NAMALWA (cell line): ENCODE results near the gene OXTR.
"Not testable (repeated sequence)": the region's sequence is repeated elsewhere in the genome, so short reads cannot be mapped to it uniquely, and the experiment has no call there.

Experiments
- DNase-seq: peaks from one replicate; pipeline ENCODE4 v3.0.0-alpha.2; 2015; ENCODE audit warnings: low spot score

OXTR gene

DNA sequence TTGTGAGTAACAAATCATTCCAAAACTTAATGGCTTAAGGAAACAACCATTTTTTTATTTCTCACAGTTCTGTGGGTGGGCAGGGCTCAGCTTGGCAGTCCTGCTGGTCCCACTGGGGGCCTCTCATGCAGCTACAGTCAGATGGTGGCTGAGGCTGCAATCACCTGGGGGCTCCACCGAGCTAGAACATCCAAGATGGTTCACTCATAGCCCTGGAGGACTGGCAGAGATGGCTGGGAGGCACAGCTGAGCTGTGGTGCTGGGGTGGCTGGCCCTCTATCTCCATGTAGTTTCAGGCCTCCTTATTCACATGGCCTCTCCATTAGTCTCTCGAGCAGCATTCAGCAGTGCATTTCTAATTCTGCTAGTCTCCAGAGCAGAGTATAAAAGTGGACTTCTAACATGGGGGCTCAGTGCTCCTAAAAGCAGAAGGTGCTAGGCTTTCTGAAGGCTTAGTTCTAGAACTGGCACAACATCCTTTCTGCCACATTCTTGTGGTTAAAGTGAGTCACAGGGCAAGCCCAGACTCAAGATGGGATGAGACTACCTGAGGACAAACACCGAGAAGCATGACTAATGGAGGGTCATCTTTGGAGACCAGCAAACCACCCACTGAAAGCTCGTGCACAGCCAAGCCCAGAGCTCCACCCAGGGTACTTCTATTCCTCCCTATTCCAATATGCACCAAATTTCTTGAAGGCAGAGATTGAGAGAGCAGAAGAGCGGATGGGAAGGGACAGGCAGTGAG, 29.5 kb downstream of the OXTR start:
- no peak for DNase-seq

GRCh38 chr3:8738639-8739038, 30.8 kb downstream of the OXTR start:
- DNase-seq, result no peak

- no peak for DNase-seq
These were observed 31.6 kb downstream of the OXTR start for GRCh38 chr3:8737823-8738222.

GRCh38 chr3:8737301-8737700, 32.1 kb downstream of the OXTR start:
- no peak for DNase-seq

DNA sequence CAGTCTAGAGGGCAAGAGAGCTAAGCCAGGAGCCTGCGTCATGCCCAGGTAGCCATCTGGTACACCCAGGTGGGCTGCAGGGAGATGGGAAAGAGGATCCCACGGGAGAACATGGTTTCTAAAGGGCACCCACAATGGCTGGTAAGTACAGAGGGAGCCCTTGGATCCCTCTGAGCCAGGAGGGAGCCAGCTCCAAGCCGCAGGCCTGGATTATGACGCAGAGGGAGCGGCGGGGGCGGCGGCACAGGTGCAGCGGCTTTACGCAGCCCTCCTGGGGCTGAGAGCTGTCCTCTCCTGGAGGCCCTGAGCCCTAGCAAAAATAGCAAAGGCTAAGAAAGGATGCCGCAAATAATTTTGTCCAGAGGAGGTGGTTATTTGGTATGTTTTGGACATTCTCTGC, 33.0 kb downstream of the OXTR start:
- no peak for DNase-seq

GRCh38 chr3:8734908-8735307, 34.5 kb downstream of the OXTR start:
- DNase-seq, result no peak

DNA sequence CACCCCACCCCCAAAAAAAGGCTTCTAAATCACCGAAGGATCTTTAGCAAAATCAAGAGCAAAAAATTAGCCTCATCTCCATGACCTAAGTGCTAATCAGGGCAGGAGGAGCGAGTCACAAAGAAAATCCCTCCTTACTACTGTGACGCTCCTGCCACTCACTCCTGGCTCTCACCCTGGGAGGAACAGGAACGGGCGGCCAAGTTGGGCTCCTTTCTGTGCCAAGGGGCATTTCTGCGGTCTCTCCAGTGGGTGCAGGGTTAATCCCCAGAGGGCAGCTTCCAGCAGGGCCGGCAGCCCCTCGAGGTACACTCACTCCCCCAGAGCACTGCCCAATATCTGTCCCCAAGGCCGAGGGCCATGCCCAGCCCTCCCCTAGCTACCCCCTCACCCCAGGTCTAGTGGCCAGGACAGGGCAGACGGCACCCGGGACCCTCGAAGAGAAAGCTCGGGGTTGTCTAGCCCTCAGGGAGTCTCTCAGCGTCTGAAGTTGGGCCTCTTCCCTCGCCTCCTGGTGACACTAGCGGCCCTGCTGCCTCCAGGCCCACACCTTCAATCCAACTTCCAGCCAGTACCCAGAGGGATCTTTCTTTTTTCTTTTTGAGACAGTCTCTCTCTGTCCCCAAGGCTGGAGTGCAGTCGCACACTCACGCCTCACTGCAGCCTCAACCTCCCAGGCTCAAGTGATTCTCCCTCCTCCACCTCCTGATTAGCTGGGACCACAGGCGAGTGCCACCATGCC, 35.1 kb downstream of the OXTR start:
- DNase-seq, result no peak

GRCh38 chr3:8733332-8734094, 35.9 kb downstream of the OXTR start, which contains the start of gene CAV3:
Gene CAV3, plus strand, starts transcription at chr3:8733802. Its CDS starts 75 bp downstream, at chr3:8733877.
- no peak for DNase-seq

- no peak for DNase-seq
These were observed 37.0 kb downstream of the OXTR start for GRCh38 chr3:8732413-8732812.

DNA sequence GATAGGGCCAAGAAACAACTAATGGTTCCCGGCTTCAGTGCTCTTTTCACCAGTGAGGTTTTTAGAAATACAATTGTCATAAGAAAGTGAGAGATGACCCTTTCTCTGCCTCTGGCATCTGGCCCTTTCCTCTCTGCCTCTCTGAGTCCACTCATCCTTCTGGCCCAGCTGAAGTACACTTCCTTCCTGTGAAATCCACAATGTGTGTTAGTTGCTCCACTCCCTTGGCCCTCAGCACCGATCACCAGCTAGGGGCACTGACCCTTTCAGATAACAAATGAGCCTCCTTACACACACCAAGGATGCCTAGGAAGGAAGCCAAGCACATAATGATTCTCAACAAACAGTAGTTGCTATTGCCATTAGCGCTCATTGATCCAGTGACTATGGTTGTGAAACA, 38.8 kb downstream of the OXTR start:
- DNase-seq, result no peak

DNA sequence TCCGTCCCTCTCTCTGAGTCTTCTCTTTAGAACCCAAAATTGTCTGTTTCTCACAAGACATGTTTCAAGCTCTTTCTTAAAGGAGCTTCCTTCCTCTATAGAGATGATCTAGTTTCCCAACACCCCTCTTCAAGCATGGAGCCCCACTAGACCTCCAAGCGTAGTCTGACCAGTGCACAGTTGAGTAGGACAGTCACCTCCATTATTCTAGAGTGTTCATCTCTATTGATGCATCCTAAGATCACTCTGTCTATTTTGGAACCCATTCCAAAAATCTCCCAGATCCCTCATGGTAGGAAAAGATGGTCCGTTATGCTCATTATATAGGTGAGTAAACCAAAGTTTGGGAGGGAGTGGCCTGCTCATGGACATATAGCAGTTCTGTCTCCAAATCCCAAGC, 39.9 kb downstream of the OXTR start:
- DNase-seq, result no peak

DNA sequence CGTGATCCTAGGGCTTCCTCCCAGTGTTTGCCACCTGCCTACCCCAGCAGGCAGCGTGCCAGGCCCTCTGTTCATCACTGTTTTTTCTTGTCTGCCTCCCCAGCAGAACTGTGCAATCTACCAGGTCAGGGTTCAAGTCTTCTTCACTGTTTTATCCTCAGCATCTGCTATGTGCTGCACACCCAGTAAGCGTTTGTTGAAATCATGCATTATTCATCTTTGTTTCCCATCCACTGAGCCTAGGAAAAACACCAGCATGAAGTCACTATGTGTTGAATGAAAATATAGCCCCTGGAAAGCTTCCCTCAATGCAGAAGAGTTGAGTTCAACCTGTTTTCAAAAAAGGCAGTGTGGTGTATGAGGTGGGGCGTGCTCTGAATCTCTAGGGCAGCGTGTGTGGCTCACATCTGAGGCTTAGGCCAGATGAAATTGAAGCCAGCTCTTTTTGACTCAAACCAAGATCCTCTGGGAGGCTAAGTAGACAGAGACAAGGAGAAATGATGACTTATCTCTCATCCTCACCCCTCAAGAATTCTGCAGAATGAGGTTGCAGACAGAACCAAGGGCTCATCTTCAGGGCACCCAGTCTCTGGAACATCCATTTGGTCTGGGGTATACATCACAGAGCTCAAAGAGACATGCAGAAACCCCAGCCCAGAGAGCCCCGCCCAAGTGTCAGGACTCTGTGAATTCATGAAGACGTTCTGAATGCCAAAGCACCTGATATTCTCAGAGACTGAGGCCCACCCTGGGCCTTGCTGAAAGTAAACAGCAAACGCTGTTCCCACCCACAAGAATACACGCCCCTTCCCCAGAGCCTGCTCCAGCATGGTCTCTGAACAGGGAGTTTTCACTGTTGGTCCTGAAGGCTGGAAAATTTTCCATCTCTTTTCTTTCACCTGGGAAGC, 41.6 kb downstream of the OXTR start:
- DNase-seq, result no peak

- DNase-seq, result no peak
These were observed 45.2 kb downstream of the OXTR start for GRCh38 chr3:8724108-8724752.

- DNase-seq, result no peak
These were observed 45.8 kb downstream of the OXTR start for GRCh38 chr3:8723612-8724011.

DNA sequence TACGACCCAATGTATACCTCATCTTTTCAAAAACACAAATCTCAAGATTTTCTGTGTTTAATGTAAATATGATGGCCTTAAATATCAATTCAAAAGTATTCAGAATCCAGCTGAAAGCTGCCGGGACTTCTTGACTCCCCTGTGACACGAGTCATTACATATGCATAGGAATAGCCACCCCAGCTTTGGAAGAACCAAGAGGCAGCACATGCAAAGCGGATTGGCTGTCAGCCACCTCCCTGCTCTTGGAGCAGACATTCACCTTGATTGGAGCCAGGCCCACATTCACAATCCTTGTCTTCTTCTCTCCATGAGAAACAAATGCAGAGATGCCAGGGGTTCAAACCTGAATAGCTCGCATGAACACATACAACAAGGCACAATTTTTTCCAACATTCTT, 46.6 kb downstream of the OXTR start:
- DNase-seq, result no peak

- not testable (repeated sequence) for DNase-seq
These were observed 53.7 kb downstream of the OXTR start for GRCh38 chr3:8715757-8716156.

DNA sequence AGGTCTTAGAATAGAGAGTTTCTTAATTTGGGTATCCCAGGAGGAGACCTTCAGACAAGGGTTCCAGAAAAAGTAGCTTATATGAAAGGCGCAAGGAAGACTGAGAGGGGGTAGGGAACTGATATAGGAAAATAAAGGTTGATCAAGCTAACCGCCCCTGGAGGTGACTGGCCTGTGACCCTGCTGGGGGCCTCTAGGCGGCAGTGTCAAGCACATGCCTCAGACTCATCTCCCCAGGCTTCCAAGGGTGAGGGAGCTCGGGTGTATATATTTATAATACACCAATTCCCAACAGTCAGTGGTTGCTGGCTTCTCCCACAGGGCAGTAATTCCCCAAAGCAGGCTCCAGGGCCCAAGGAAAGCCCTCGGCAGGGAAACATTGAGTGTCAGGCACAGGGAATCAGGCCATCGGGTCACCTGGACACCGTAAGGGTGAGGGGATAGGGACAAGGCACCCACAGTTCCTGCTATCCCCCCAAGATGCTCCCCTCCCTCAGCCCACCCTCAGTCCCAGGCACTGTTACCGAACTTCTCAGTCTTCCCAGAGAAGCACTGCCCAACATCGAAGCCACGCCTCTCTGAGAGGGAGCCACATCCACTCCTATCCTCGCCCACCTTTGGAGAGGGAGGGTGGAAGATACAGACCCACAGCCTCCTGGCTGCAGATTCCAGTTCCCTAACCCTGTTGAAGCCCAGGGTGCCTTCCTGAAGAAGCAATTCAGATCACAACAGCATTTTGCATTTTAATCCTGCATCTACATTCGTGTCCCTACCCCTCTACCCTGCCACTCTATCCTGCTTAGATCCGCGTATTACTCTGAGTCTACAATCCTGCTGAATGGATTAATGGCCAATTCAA, 55.3 kb downstream of the OXTR start:
- DNase-seq, result peak; percentile 54

DNA sequence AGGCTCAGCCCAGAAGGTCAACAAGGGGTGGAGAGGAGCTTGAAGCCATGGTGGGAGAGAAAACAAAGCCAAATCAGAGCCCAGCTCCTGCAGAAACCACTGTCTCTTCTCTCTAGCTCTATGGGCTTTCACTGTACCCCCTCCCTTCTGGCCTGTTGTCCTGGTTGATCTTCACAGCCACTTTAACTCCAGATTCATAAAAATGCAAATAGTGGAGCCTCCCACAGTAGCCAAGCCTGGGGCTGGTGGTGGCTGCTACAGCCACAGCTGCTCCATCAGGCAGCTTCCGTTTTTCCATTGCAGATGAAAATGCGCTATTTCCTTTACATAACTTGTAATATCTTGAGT, 56.5 kb downstream of the OXTR start:
- DNase-seq, result peak; percentile 65

GRCh38 chr3:8712045-8712907, 57.1 kb downstream of the OXTR start:
- peak; percentile 68 for DNase-seq
